GM12891 (cell line): ENCODE measurements around the gene XKR3.
"Not testable (repeated sequence)": the region's sequence is repeated elsewhere in the genome, so short reads cannot be mapped to it uniquely, and the experiment has no call there.

ENCODE experiments used
- DNase-seq: peaks from one replicate; pipeline ENCODE4 v3.0.0; 2011; ENCODE audit warnings: low spot score; ENCODE audit not compliant: insufficient read length
- FAIRE-seq: peaks from 2 replicates; lab custom pipeline; 2011; peaks lifted over from hg19 to GRCh38; lab: Jason Lieb, UNC
- PAX5 ChIP-seq: IDR thresholded peaks from 2 replicates; pipeline ENCODE4 v1.6.1; 2011; ENCODE audit warnings: low read length, moderate library complexity, mild to moderate bottlenecking; ENCODE audit not compliant: insufficient read depth, severe bottlenecking
- POLR2A ChIP-seq: IDR thresholded peaks from 2 replicates; pipeline ENCODE4 v1.6.1; 2011; ENCODE audit warnings: low read depth, low read length, control low read depth
- POLR2AphosphoS5 ChIP-seq: IDR thresholded peaks from 2 replicates; pipeline ENCODE4 v1.6.1; 2011; ENCODE audit warnings: low read depth, low read length, control low read depth
- POU2F2 ChIP-seq: IDR thresholded peaks from 2 replicates; pipeline ENCODE4 v1.6.1; 2011; ENCODE audit warnings: low read depth, mild to moderate bottlenecking, control low read depth, low read length, moderate library complexity
- SPI1 ChIP-seq: IDR thresholded peaks from 2 replicates; pipeline ENCODE4 v1.6.1; 2011; ENCODE audit warnings: low read depth, low read length, control low read depth
- TAF1 ChIP-seq: IDR thresholded peaks from 2 replicates; pipeline ENCODE4 v1.6.1; 2011; ENCODE audit warnings: low read depth, low read length, control low read depth

Gene XKR3

GRCh38 chr22:16807109-16807508 lies 18.1 kb downstream of the XKR3 start:
- DNase-seq (no peak), FAIRE-seq (no peak)
- TF ChIP-seq POU2F2 (no peak), TAF1 (no peak), PAX5 (no peak), SPI1 (no peak), POLR2A (no peak), POLR2AphosphoS5 (no peak)

DNA sequence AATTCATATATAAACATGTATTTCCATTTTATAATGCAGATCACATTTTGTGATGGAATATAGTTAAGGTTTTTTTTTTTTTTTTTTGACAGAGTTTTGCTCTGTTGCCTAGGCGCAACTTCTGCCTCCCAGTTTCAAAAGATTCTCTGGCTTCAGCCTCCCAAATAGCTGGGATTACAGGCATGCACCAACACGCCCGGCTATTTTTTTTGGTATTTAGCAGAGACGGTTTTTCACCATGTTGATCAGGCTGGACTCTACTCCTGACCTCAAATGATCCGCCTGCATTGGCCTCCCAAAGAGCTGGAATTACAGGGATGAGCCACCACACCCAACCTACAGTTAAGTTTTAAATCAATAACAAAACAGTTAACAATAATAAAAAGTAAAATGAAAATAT lies 18.8 kb downstream of the XKR3 start:
- FAIRE-seq (no peak), DNase-seq (no peak)
- TF ChIP-seq POLR2A (no peak), POLR2AphosphoS5 (no peak), SPI1 (no peak), TAF1 (no peak), POU2F2 (no peak), PAX5 (no peak)

- FAIRE-seq (no peak), DNase-seq (no peak)
- TF ChIP-seq POLR2AphosphoS5, result no peak
- TF ChIP-seq SPI1, result peak; percentile 27; the same call in 1 of the 2 replicates
Measured at GRCh38 chr22:16804882-16805281, 20.3 kb downstream of the XKR3 start.

- TF ChIP-seq TAF1 (no peak), PAX5 (no peak), POLR2A (no peak), SPI1 (no peak), POLR2AphosphoS5 (no peak), POU2F2 (no peak)
Measured at GRCh38 chr22:16803255-16803917, 21.8 kb downstream of the XKR3 start.

GRCh38 chr22:16801571-16801970 lies 23.6 kb downstream of the XKR3 start:
- FAIRE-seq (no peak), DNase-seq (no peak)
- TF ChIP-seq POLR2A, result no peak
- TF ChIP-seq TAF1, result no peak
- TF ChIP-seq SPI1, result no peak
- TF ChIP-seq PAX5, result no peak
- TF ChIP-seq POLR2AphosphoS5, result no peak
- TF ChIP-seq POU2F2, result no peak

More at GRCh38 chr22:16803255-16803917, 21.8 kb downstream of the XKR3 start:
- FAIRE-seq (no peak), DNase-seq (no peak)

DNA sequence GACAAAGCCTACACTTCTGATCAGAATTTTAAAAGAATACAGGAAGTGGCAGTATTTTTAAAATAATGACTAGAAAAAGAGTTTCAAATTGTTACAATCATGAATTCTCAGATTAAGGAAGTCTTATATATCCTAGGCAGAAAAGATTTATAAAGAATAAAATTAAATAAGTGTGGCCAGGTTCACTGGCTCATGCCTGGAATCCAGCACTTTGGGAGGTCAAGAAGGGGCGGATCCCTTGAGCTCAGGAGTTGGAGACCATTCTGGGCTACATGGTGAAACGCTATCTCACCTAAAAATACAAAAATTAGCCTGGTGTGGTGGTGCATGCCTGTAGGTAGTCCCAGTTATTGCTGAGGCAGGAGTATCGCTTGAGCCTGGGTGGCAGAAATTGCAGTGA lies 24.1 kb downstream of the XKR3 start:
- TF ChIP-seq POU2F2 (no peak), TAF1 (no peak), POLR2AphosphoS5 (no peak), POLR2A (no peak), PAX5 (no peak), SPI1 (no peak)
- no peak for FAIRE-seq
- no peak for DNase-seq

DNA sequence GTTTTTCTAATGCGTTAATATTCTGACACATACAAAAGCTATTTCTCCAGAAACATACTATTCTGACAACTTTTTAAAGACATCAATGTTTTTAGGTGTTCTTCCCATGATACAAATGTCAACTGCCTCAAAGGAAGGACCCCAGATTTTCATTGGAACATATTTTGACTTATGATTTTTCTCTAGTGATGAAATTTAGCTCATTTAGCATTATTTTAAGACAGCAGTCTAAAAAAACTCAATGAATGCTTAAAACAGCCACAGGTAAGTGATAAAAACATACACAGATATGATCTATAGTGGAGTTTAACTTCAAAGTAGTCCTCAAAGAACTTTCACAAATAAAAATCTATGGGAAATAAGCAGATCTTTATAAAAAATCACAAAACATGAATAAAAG lies 24.9 kb downstream of the XKR3 start:
- no peak for FAIRE-seq
- DNase-seq, result no peak
- TF ChIP-seq POLR2A (no peak), SPI1 (no peak), POLR2AphosphoS5 (no peak), TAF1 (no peak), POU2F2 (no peak), PAX5 (no peak)

DNA sequence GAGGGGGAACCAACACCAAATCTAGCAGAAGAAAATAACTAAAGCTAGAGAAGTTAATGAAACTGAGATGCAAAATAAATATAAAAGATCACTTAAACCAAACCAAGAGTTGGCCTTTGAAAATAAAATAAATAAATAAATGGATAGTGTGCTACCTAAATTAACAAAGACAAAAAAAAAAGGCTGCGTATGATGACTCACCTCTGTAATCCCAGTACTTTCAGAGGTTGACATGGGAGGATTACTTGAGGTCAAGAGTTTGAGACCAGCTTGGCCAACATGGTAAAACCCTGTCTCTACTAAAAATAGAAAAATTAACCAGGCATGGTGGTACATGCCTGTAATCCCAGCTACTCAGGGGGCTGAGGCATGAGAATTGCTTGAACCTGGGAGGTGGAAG lies 29.7 kb downstream of the XKR3 start:
- FAIRE-seq, DNase-seq: not testable (repeated sequence)

- no peak for TF ChIP-seq POLR2AphosphoS5
- TF ChIP-seq PAX5, result no peak
- TF ChIP-seq TAF1, result no peak
- no peak for TF ChIP-seq POLR2A
- no peak for TF ChIP-seq SPI1
- TF ChIP-seq POU2F2, result no peak
- no peak for DNase-seq
- FAIRE-seq, result no peak
Measured at GRCh38 chr22:16793831-16794230, 31.4 kb downstream of the XKR3 start.

- TF ChIP-seq POU2F2, result no peak
- TF ChIP-seq PAX5, result no peak
- no peak for TF ChIP-seq TAF1
- no peak for TF ChIP-seq POLR2A
- no peak for TF ChIP-seq POLR2AphosphoS5
- TF ChIP-seq SPI1, result no peak
- FAIRE-seq (no peak), DNase-seq (no peak)
Measured at GRCh38 chr22:16789860-16790493, 35.2 kb downstream of the XKR3 start.

- DNase-seq (no peak), FAIRE-seq (no peak)
- TF ChIP-seq SPI1 (no peak), POU2F2 (no peak), POLR2A (no peak), POLR2AphosphoS5 (no peak), PAX5 (no peak), TAF1 (no peak)
Measured at GRCh38 chr22:16783930-16784354, 41.3 kb downstream of the XKR3 start.
